Transverse colon (tissue), 3 donors: Measurements from ENCODE around the gene WNT11.

Source experiments
- CTCF ChIP-seq, 5 experiments: fragments of 200-600 bp in 3 of 5; fragments of 450-650 bp in 2 of 5; sonication (generic) in 3 of 5; IDR thresholded peaks; 1 replicate in 2 of 5; 2 replicates in 3 of 5; pipeline ENCODE4 v1.5.1; 2016 to 2017; ENCODE audit warnings: antibody characterized with exemption in 5 of 5, inconsistent platforms in 3 of 5, mild to moderate bottlenecking in 2 of 5, moderate library complexity in 1 of 5
- EP300 ChIP-seq: sonication (generic); formaldehyde crosslinking; IDR thresholded peaks from one replicate; pipeline ENCODE4 v1.6.1; 2017; ENCODE audit warnings: antibody characterized with exemption, low read depth

- no peak for TF ChIP-seq EP300
- no peak for TF ChIP-seq CTCF (IDR thresholded peaks at IDR 0.05)
Observed at GRCh38 chr11:76164081-76164480, 42.2 kb downstream of the WNT11 start.
